IMR-90 (cell line): ENCODE data around the gene PSMA7. TPM values are rescaled to one million over a fixed set of nuclear protein-coding genes. Genes with fewer than 3 reads are reported as not detected.

Experiments
- ATAC-seq: fragments of 200-7000 bp; cut with Tn5 transposase; 2 replicates; pipeline ENCODE4 v1.9.1; 2020; ENCODE audit warnings: low read depth, mild to moderate bottlenecking, moderate library complexity
- BruUV-seq: library from RNA; stranded (reverse); fragments of 400-500 nt; replicated peaks from 2 replicates; lab custom pipeline; 2021; lab: Mats Ljungman, UMichigan
- CTCF ChIA-PET: fragments of 300-600 bp; formaldehyde crosslinking; extraction: SDS; loops from one replicate; lab custom pipeline; 2021; ENCODE audit warnings: antibody characterized with exemption; lab: Yijun Ruan, JAX
- POLR2A ChIA-PET: fragments of 300-600 bp; sonication (Branson Sonifier 250); formaldehyde crosslinking; loops from one replicate; lab custom pipeline; 2022; ENCODE audit warnings: antibody characterized with exemption; ENCODE audit not compliant: unreplicated experiment; lab: Charles Lee
- DNase-seq: peaks from one replicate; pipeline ENCODE4 v3.0.0; 2013
- H2AFZ ChIP-seq: replicated peaks from 2 replicates; pipeline ENCODE3; 2013; ENCODE audit warnings: low read length, mild to moderate bottlenecking; ENCODE audit not compliant: poor library complexity
- H2AK5ac ChIP-seq: 2 replicates; pipeline ENCODE4 v1.6.1; 2013; ENCODE audit warnings: low read depth, low read length, inconsistent platforms
- H2AK9ac ChIP-seq: replicated peaks from 2 replicates; pipeline ENCODE3; 2013; ENCODE audit warnings: mild to moderate bottlenecking, low read depth, low read length, moderate library complexity; ENCODE audit not compliant: poor library complexity
- H2BK120ac ChIP-seq: 2 replicates; pipeline ENCODE4 v1.6.1; 2013; ENCODE audit warnings: low read depth, low read length, inconsistent platforms
- H2BK15ac ChIP-seq: 3 replicates; pipeline ENCODE4 v1.6.1; 2013; ENCODE audit warnings: low read depth, low read length, inconsistent platforms
- H2BK20ac ChIP-seq: 2 replicates; pipeline ENCODE4 v1.6.1; 2013; ENCODE audit warnings: low read depth, mild to moderate bottlenecking, inconsistent platforms, low read length, moderate library complexity
- H2BK5ac ChIP-seq: 2 replicates; pipeline ENCODE4 v1.6.1; 2013; ENCODE audit warnings: mild to moderate bottlenecking, low read depth, low read length, inconsistent platforms; ENCODE audit not compliant: poor library complexity, severe bottlenecking
- H3K14ac ChIP-seq: replicated peaks from 2 replicates; pipeline ENCODE4 v1.6.1; 2013; ENCODE audit warnings: low read depth, low read length, inconsistent platforms
- H3K18ac ChIP-seq: 2 replicates; pipeline ENCODE4 v1.6.1; 2013; ENCODE audit warnings: low read depth, low read length, control low read depth
- H3K23ac ChIP-seq: 2 replicates; pipeline ENCODE4 v1.6.1; 2013; ENCODE audit warnings: low read depth, low read length, inconsistent platforms
- H3K27ac ChIP-seq: 2 replicates; pipeline ENCODE4 v1.5.1; 2013; ENCODE audit warnings: mild to moderate bottlenecking, control low read depth, low read length; ENCODE audit not compliant: insufficient read depth
- H3K27me3 ChIP-seq: 2 replicates; pipeline ENCODE4 v1.6.1; 2013; ENCODE audit warnings: low read length; ENCODE audit not compliant: control insufficient read depth, insufficient read depth
- H3K36me3 ChIP-seq: 2 replicates; pipeline ENCODE4 v1.6.1; 2013; ENCODE audit warnings: low read length, mixed read lengths; ENCODE audit not compliant: control insufficient read depth, insufficient read depth
- H3K4ac ChIP-seq: 2 replicates; pipeline ENCODE4 v1.6.1; 2013; ENCODE audit warnings: low read depth, low read length, inconsistent platforms
- H3K4me1 ChIP-seq: 2 replicates; pipeline ENCODE4 v1.6.1; 2013; ENCODE audit warnings: low read length, mixed read lengths; ENCODE audit not compliant: control insufficient read depth, insufficient read depth
- H3K4me2 ChIP-seq: 2 replicates; pipeline ENCODE4 v1.6.1; 2013; ENCODE audit warnings: low read depth, mild to moderate bottlenecking, control low read depth, low read length, moderate library complexity
- H3K4me3 ChIP-seq: 2 replicates; pipeline ENCODE4 v1.5.1; 2013; ENCODE audit warnings: low read depth, mild to moderate bottlenecking, control low read depth, low read length, moderate library complexity; ENCODE audit not compliant: insufficient read depth
- H3K56ac ChIP-seq: 2 replicates; pipeline ENCODE4 v1.6.1; 2013; ENCODE audit warnings: low read length, inconsistent platforms; ENCODE audit not compliant: insufficient read depth; ENCODE audit errors: extremely low read depth
- H3K79me1 ChIP-seq, 2 experiments: 2 replicates each; pipeline ENCODE4 v1.6.1; 2013; ENCODE audit warnings: low read length in 2 of 2, inconsistent platforms in 1 of 2, low read depth in 1 of 2
- H3K9ac ChIP-seq: 2 replicates; pipeline ENCODE4 v1.6.1; 2013; ENCODE audit warnings: low read depth, low read length, control low read depth
- H3K9me1 ChIP-seq: 2 replicates; pipeline ENCODE4 v1.6.1; 2013; ENCODE audit warnings: low read length, inconsistent platforms; ENCODE audit not compliant: insufficient read depth
- H3K9me3 ChIP-seq: 2 replicates; pipeline ENCODE4 v1.6.1; 2013; ENCODE audit warnings: low read length; ENCODE audit not compliant: control insufficient read depth, insufficient read depth
- H4K20me1 ChIP-seq: 2 replicates; pipeline ENCODE4 v1.6.1; 2013; ENCODE audit warnings: low read length, inconsistent platforms; ENCODE audit not compliant: insufficient read depth
- H4K5ac ChIP-seq: 2 replicates; pipeline ENCODE4 v1.6.1; 2013; ENCODE audit warnings: mild to moderate bottlenecking, low read depth, low read length, control low read depth
- H4K8ac ChIP-seq, 2 experiments: 2 replicates each; pipeline ENCODE4 v1.6.1; 2013; ENCODE audit warnings: low read depth in 2 of 2, low read length in 2 of 2, control low read depth in 1 of 2, inconsistent platforms in 1 of 2
- H4K91ac ChIP-seq: 2 replicates; pipeline ENCODE4 v1.6.1; 2013; ENCODE audit warnings: low read depth, low read length, inconsistent platforms; ENCODE audit not compliant: insufficient read depth
- FOS ChIP-seq: fragments of 150-350 bp; IDR thresholded peaks from 2 replicates; pipeline ENCODE4 v1.6.1; 2016; ENCODE audit warnings: low read depth, low read length
- MAFK ChIP-seq: IDR thresholded peaks from 2 replicates; pipeline ENCODE4 v1.6.1; 2012; ENCODE audit warnings: low read depth, low read length, improper control_type of control experiment
- USF2 ChIP-seq: fragments of 150-350 bp; IDR thresholded peaks from 2 replicates; pipeline ENCODE4 v1.6.1; 2017; ENCODE audit warnings: mild to moderate bottlenecking, antibody characterized with exemption, low read length, low read depth
- WGBS, 2 experiments: methylation state at CpG; one replicate each; pipeline versions ENCODE4 v1.1.5 to v1.1.7; 2013; ENCODE audit warnings: missing lambda C conversion rate in 2 of 2; ENCODE audit not compliant: insufficient read length in 1 of 2; ENCODE audit errors: extremely low coverage in 2 of 2; 5-methylcytosine and 5-hydroxymethylcytosine counted together
- dilution Hi-C: fragments of 300-500 bp; cut with HindIII; formaldehyde crosslinking; loops from one replicate; pipeline ENCODE4 v1.14.3; 2018; ENCODE audit warnings: low sequenced_read_pairs; ENCODE audit not compliant: unreplicated experiment
- in situ Hi-C: fragments of 300-500 bp; cut with MboI; formaldehyde crosslinking; loops from 3 replicates; pipeline ENCODE4 v1.14.3; 2019; ENCODE audit warnings: low sequenced_read_pairs, inconsistent platforms, mixed read lengths
- intact Hi-C: fragments of 100-400 bp; cut with micrococcal nuclease; formaldehyde crosslinking; loops from 2 replicates; pipeline ENCODE4 v1.10.0; 2022
- polyA plus RNA-seq, 3 experiments: library from polyadenylated mRNA; depleted of rRNA; stranded (reverse); fragments of >200 nt; gene quantifications; 2 replicates each; pipeline ENCODE4 v1.2.3, GENCODE V29; 2012; ENCODE audit warnings: low replicate concordance in 1 of 3
- total RNA-seq: library from RNA; depleted of rRNA; stranded (reverse); fragments of >200 nt; gene quantifications from 2 replicates; pipeline ENCODE4 v1.2.3, GENCODE V29; 2012
- TF ChIP-seq, protein P1 (sequence below): conservative IDR thresholded peaks from 2 replicates; pipeline ENCODE4 v1.5.1; 2012; ENCODE audit warnings: mild to moderate bottlenecking, low read depth, low read length, improper control_type of control experiment

The PSMA7 gene
- total and polyA plus RNA-seq, 2 of the 4 experiments (the other 2 are of a cell fraction) = 417 to 458 TPM

DNA sequence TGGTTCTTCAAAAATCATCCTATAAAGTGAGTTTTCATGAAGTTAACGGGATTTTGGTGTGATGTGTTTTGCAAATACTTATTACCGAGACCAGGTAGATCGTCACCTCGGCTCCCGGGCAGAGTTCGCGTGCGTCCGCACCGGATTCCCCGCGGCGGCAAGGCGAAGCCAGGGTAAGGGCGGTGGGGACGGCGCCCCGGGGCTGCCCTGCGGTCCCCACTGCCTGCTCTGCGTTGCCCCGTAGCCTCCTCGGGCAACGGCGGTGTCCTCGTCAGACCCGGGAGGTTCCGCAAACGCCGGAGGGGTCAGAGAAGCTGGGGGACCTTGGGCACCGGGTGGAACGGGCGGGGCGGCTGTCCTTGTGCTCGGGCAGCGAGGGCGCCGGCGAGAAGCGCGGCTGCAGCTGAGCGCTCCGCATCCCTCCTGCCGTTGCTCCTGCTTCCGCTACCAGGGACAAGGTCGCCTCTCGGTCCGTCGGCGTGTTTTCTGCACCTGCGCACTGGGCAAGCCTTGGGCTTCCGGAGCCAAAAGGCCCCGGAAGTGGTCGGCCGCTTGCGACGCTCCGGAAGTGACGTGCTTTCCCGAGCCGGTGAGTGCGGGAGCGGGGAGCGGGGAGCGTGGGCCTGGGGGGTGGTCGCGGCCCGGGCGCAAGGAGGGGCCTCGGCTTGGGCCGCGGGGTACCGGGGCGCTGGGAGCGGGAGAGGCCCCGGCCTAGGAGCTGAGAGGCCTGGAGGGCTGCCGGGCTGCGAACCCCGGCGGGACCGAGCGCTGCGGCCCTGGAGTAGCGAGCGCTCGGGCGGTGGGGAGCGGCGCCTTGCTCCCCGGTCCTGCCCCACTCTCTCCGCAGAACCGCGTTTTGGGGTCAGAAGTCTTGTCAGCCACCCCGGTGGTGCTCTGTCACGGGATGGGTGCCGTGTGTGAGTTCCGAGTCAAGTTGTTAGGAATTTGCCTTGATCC, 39.6 kb upstream of the PSMA7 start, which contains the start of gene MTG2 (continued):
- TF ChIP-seq FOS = no peak
- no peak for TF ChIP-seq USF2

GRCh38 chr20:62181808-62182207, 38.6 kb upstream of the PSMA7 start:
- peaks cover 21 to 28% of the 10 kb centered on the region in 2 experiments for H3K79me1 ChIP-seq
- DNase-seq = no peak
- no peak overlapping the region for H3K4ac ChIP-seq
- H3K27me3 ChIP-seq = no peaks in the 10 kb centered on the region
- H2BK120ac ChIP-seq = no peak overlapping the region
- no peak overlapping the region for H3K18ac ChIP-seq
- H3K9ac ChIP-seq = peak overlapping the region; percentile 19; the same call in 1 of the 2 replicates
- no peak overlapping the region for H2BK20ac ChIP-seq
- CTCF ChIA-PET = no interaction called here
- no peak overlapping the region; the same call in 1 of the 2 replicates for H4K5ac ChIP-seq
- dilution Hi-C loops (no loop called here), in situ Hi-C loops (no loop called here), intact Hi-C loops (loop anchor here (10.0 kb wide), 1 partner anchor 73 kb away; no protein-coding TSS in a partner anchor)
- H4K91ac ChIP-seq = no peak overlapping the region
- no TSS peak for BruUV-seq
- peaks cover 5% of the 10 kb centered on the region for H3K4me1 ChIP-seq
- H3K4me3 ChIP-seq = peak overlapping the region; percentile 94; the same call in 1 of the 2 replicates
- H3K9me1 ChIP-seq = peaks cover 6% of the 10 kb centered on the region; the same call in 1 of the 2 replicates
- peaks cover 6% of the 10 kb centered on the region; the same call in 1 of the 2 replicates for H4K20me1 ChIP-seq
- no peak overlapping the region for H3K23ac ChIP-seq
- TF ChIP-seq, protein P1, sequence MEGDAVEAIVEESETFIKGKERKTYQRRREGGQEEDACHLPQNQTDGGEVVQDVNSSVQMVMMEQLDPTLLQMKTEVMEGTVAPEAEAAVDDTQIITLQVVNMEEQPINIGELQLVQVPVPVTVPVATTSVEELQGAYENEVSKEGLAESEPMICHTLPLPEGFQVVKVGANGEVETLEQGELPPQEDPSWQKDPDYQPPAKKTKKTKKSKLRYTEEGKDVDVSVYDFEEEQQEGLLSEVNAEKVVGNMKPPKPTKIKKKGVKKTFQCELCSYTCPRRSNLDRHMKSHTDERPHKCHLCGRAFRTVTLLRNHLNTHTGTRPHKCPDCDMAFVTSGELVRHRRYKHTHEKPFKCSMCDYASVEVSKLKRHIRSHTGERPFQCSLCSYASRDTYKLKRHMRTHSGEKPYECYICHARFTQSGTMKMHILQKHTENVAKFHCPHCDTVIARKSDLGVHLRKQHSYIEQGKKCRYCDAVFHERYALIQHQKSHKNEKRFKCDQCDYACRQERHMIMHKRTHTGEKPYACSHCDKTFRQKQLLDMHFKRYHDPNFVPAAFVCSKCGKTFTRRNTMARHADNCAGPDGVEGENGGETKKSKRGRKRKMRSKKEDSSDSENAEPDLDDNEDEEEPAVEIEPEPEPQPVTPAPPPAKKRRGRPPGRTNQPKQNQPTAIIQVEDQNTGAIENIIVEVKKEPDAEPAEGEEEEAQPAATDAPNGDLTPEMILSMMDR = no peak
- 0 out of 2 replicates have a peak, but pooled peaks have one; percentile 10 for TF ChIP-seq MAFK
- no peak overlapping the region for H3K56ac ChIP-seq
- no peak overlapping the region for H2AFZ ChIP-seq
- H3K4me2 ChIP-seq = peak overlapping the region; percentile 82; the same call in 1 of the 2 replicates
- peak overlapping the region in 1 of 2 experiments; percentile 82; a peak in 2 of 4 replicates for H4K8ac ChIP-seq
- no peak overlapping the region for H3K27ac ChIP-seq
- no peak overlapping the region for H3K14ac ChIP-seq
- no peak overlapping the region for H2BK5ac ChIP-seq
- H3K36me3 ChIP-seq = peaks cover 11% of the 10 kb centered on the region
- no CpG with 5 or more reads among the region's 2 CpGs for WGBS, 2 experiments
- H2AK5ac ChIP-seq = no peak overlapping the region
- H3K9me3 ChIP-seq = no peaks in the 10 kb centered on the region
- H2AK9ac ChIP-seq = no peak overlapping the region
- no peak overlapping the region for H2BK15ac ChIP-seq
- POLR2A ChIA-PET = no interaction called here
- no peak for ATAC-seq
